Rectal smooth muscle tissue (tissue), 1 donor: ENCODE results near the gene RPS28.
"Not testable (repeated sequence)": the region's sequence is repeated elsewhere in the genome, so short reads cannot be mapped to it uniquely, and the experiment has no call there.

Source experiments
- H3K27ac ChIP-seq: one replicate; pipeline ENCODE4 v1.7.0; 2013; ENCODE audit warnings: low read depth, low read length, inconsistent platforms
- H3K27me3 ChIP-seq: one replicate; pipeline ENCODE4 v1.7.0; 2013; ENCODE audit warnings: low read length; ENCODE audit not compliant: control insufficient read depth, insufficient read depth
- H3K36me3 ChIP-seq: one replicate; pipeline ENCODE4 v1.7.0; 2013; ENCODE audit warnings: low read length; ENCODE audit not compliant: control insufficient read depth, insufficient read depth
- H3K4me1 ChIP-seq: one replicate; pipeline ENCODE4 v1.7.0; 2013; ENCODE audit warnings: low read length; ENCODE audit not compliant: control insufficient read depth, insufficient read depth
- H3K4me3 ChIP-seq: one replicate; pipeline ENCODE4 v1.7.0; 2013; ENCODE audit warnings: low read length
- H3K9ac ChIP-seq: one replicate; pipeline ENCODE4 v1.7.0; 2013; ENCODE audit warnings: low read length

RPS28 gene

GRCh38 chr19:8310342-8311055 is 10.8 kb upstream of the RPS28 start:
- Histone ChIP-seq H3K36me3 (peaks cover 20% of the 10 kb centered on the region), H3K4me1 (peaks cover 12% of the 10 kb centered on the region), H3K27ac (no peak overlapping the region)

GRCh38 chr19:8311461-8312260 is 9.6 kb upstream of the RPS28 start:
- Histone ChIP-seq H3K9ac (no peak overlapping the region), H3K27me3 (no peaks in the 10 kb centered on the region), H3K4me3 (no peak overlapping the region), H3K27ac (no peak overlapping the region), H3K4me1 (peaks cover 12% of the 10 kb centered on the region), H3K36me3 (peaks cover 24% of the 10 kb centered on the region)

More at GRCh38 chr19:8310342-8311055, 10.8 kb upstream of the RPS28 start:
- Histone ChIP-seq H3K9ac (no peak overlapping the region), H3K4me3 (no peak overlapping the region), H3K27me3 (no peaks in the 10 kb centered on the region)

- peaks cover 24% of the 10 kb centered on the region for H3K36me3 ChIP-seq
Observed at GRCh38 chr19:8314981-8315640, 6.2 kb upstream of the RPS28 start.

GRCh38 chr19:8316351-8317125 is 4.8 kb upstream of the RPS28 start:
- Histone ChIP-seq H3K9ac (no peak overlapping the region), H3K27ac (no peak overlapping the region), H3K4me1 (peaks cover 6% of the 10 kb centered on the region), H3K36me3 (peaks cover 20% of the 10 kb centered on the region), H3K4me3 (no peak overlapping the region), H3K27me3 (no peaks in the 10 kb centered on the region)

More at GRCh38 chr19:8314981-8315640, 6.2 kb upstream of the RPS28 start:
- H3K9ac ChIP-seq, H3K4me3 ChIP-seq, H3K27me3 ChIP-seq, H3K27ac ChIP-seq, H3K4me1 ChIP-seq: not testable (repeated sequence)

GRCh38 chr19:8318835-8319234 is 2.5 kb upstream of the RPS28 start:
- not testable (repeated sequence) for H3K4me1 ChIP-seq, H3K27ac ChIP-seq, H3K9ac ChIP-seq, H3K4me3 ChIP-seq, H3K27me3 ChIP-seq
- peaks cover 12% of the 10 kb centered on the region for H3K36me3 ChIP-seq

GRCh38 chr19:8319807-8320520 is 1.3 kb upstream of the RPS28 start:
- Histone ChIP-seq H3K27me3 (peaks cover 2% of the 10 kb centered on the region), H3K36me3 (peaks cover 11% of the 10 kb centered on the region), H3K4me1 (peaks cover 10% of the 10 kb centered on the region), H3K4me3 (peak overlapping the region; percentile 96), H3K27ac (no peak overlapping the region), H3K9ac (peak overlapping the region; percentile 97)

- H3K4me1 ChIP-seq = peaks cover 10% of the 10 kb centered on the region
- H3K27ac ChIP-seq = peak overlapping the region; percentile 91
- peak overlapping the region; percentile 97 for H3K9ac ChIP-seq
- peak overlapping the region; percentile 96 for H3K4me3 ChIP-seq
- H3K27me3 ChIP-seq = peaks cover 2% of the 10 kb centered on the region
- peaks cover 6% of the 10 kb centered on the region for H3K36me3 ChIP-seq
Observed at GRCh38 chr19:8320564-8321066, 681 bp upstream of the RPS28 start.

GRCh38 chr19:8321986-8322637 is 816 bp downstream of the RPS28 start:
- peaks cover 3% of the 10 kb centered on the region for H3K36me3 ChIP-seq
- peak overlapping the region; percentile 91 for H3K27ac ChIP-seq
- peaks cover 10% of the 10 kb centered on the region for H3K4me1 ChIP-seq
- H3K27me3 ChIP-seq = peaks cover 2% of the 10 kb centered on the region
- H3K9ac ChIP-seq = peak overlapping the region; percentile 95
- peak overlapping the region; percentile 96 for H3K4me3 ChIP-seq

- Histone ChIP-seq H3K27me3 (peaks cover 2% of the 10 kb centered on the region), H3K9ac (no peak overlapping the region), H3K4me3 (peak overlapping the region; percentile 96), H3K27ac (no peak overlapping the region), H3K36me3 (peaks cover 3% of the 10 kb centered on the region), H3K4me1 (peaks cover 10% of the 10 kb centered on the region)
Observed at GRCh38 chr19:8322638-8322997, 1.3 kb downstream of the RPS28 start.

- peaks cover 3% of the 10 kb centered on the region for H3K36me3 ChIP-seq
- peaks cover 10% of the 10 kb centered on the region for H3K4me1 ChIP-seq
- H3K9ac ChIP-seq = no peak overlapping the region
- no peak overlapping the region for H3K27ac ChIP-seq
- no peak overlapping the region for H3K4me3 ChIP-seq
- H3K27me3 ChIP-seq = peaks cover 2% of the 10 kb centered on the region
Observed at GRCh38 chr19:8323781-8324185, 2.5 kb downstream of the RPS28 start.
